Measurements from ENCODE around the gene COLGALT1.

GRCh38 chr19:17560205-17560595 lies 4.8 kb downstream of the COLGALT1 start:
- TF ChIP-seq CTCF (IDR thresholded peaks at IDR 0.05), result no peak
- TF ChIP-seq POLR2AphosphoS5 (IDR thresholded peaks at IDR 0.05), result no peak
